K562 (cell line): ENCODE data around the gene TAL1. TPM values are rescaled to one million over a fixed set of nuclear protein-coding genes. Genes with fewer than 3 reads are reported as not detected.
A peak's percentile ranks its signal among the peaks of the same experiment; 100 is the strongest.

Experiments
- BRCA1 ChIP-seq, 2 experiments: fragments of 450-650 bp in 1 of 2; sonication (generic) in 1 of 2; formaldehyde crosslinking in 1 of 2; IDR thresholded peaks; 2 replicates each; pipeline versions ENCODE4 v1.5.0 to v1.6.1; 2017 to 2020; ENCODE audit warnings: mild to moderate bottlenecking in 1 of 2, missing genetic modification reagents in 1 of 2
- ELF1 ChIP-seq: fragments of 200-800 bp; sonication (Bioruptor generic); IDR thresholded peaks from 2 replicates; pipeline ENCODE4 v1.6.1; 2016; ENCODE audit warnings: missing genetic modification characterization, missing compliant biosample characterization
- ELF4 ChIP-seq: fragments of 450-650 bp; formaldehyde crosslinking; IDR thresholded peaks from 2 replicates; pipeline ENCODE4 v1.4.0; 2022; ENCODE audit warnings: missing genetic modification characterization
- ETV6 ChIP-seq, 3 experiments: fragments of 150-350 bp in 1 of 3; sonication (generic) in 1 of 3; formaldehyde crosslinking in 1 of 3; IDR thresholded peaks; 2 replicates each; pipeline versions ENCODE4 v1.6.1 to v1.8.0; 2014 to 2022; ENCODE audit warnings: borderline replicate concordance in 2 of 3, low read depth in 2 of 3, antibody characterized with exemption in 1 of 3, low read length in 1 of 3, mild to moderate bottlenecking in 1 of 3, missing genetic modification reagents in 1 of 3
- GABPB2 ChIP-seq: fragments of 250-450 bp; sonication (Bioruptor Pico); conservative IDR thresholded peaks from 2 replicates; pipeline ENCODE4 v1.5.1; 2021; ENCODE audit warnings: mild to moderate bottlenecking
- KLF6 ChIP-seq: fragments of 250-450 bp; sonication (Bioruptor Pico); IDR thresholded peaks from 2 replicates; pipeline ENCODE4 v1.4.0; 2020; ENCODE audit warnings: mild to moderate bottlenecking, moderate library complexity, borderline replicate concordance
- MCM2 ChIP-seq: fragments of 450-650 bp; IDR thresholded peaks from 2 replicates; pipeline ENCODE4 v1.6.1; 2017; ENCODE audit warnings: low read depth, mild to moderate bottlenecking
- PHB ChIP-seq: fragments of 250-450 bp; sonication (Bioruptor Pico); IDR thresholded peaks from 2 replicates; pipeline ENCODE4 v1.5.0; 2021
- PHF21A ChIP-seq: fragments of 450-650 bp; IDR thresholded peaks from 2 replicates; pipeline ENCODE4 v1.6.1; 2017; ENCODE audit warnings: low read depth, borderline replicate concordance
- PHF8 ChIP-seq: fragments of 200-600 bp; sonication (generic); IDR thresholded peaks from 2 replicates; pipeline ENCODE4 v1.6.1; 2012; ENCODE audit warnings: mixed run types, mild to moderate bottlenecking, inconsistent platforms, low read length, moderate library complexity, borderline replicate concordance
- RBM34 ChIP-seq: fragments of 200-400 bp; formaldehyde crosslinking; IDR thresholded peaks from 2 replicates; pipeline ENCODE4 v1.6.1; 2018; ENCODE audit warnings: low read length, borderline replicate concordance; ENCODE audit not compliant: insufficient read depth
- RFX5 ChIP-seq: IDR thresholded peaks from 2 replicates; pipeline ENCODE4 v1.6.1; 2011; ENCODE audit warnings: low read depth, mild to moderate bottlenecking, improper control_type of control experiment, low read length
- RREB1 ChIP-seq: fragments of 250-450 bp; sonication (Bioruptor Pico); IDR thresholded peaks from 2 replicates; pipeline ENCODE4 v1.4.0; 2020
- THRA ChIP-seq: fragments of 450-650 bp; IDR thresholded peaks from 2 replicates; pipeline ENCODE4 v1.6.1; 2017; ENCODE audit warnings: mild to moderate bottlenecking, moderate library complexity
- ZNF830 ChIP-seq: fragments of 250-450 bp; sonication (Bioruptor Pico); IDR thresholded peaks from 2 replicates; pipeline ENCODE4 v1.5.0; 2021; ENCODE audit warnings: mild to moderate bottlenecking
- polyA plus RNA-seq, 8 experiments: library from polyadenylated mRNA; depleted of rRNA in 4 of 8; stranded (reverse) in 5 of 8; unstranded in 3 of 8; fragments of >200 nt; fragmentation: Nextera tagmentation in 2 of 8; fragmentation: Illumina TruSeq in 1 of 8; extraction: Ambion mirVana in 2 of 8; extraction: Trizol in 1 of 8; gene quantifications; 2 replicates each; pipeline versions ENCODE4 v1.2.1 to v1.2.3, GENCODE V29; 2011 to 2014; ENCODE audit warnings: inconsistent platforms in 1 of 8, missing spikeins in 1 of 8
- total RNA-seq, 7 experiments: library from RNA; depleted of rRNA in 6 of 7; stranded (reverse); fragments of >200 nt in 6 of 7; fragmentation: Illumina TruSeq in 2 of 7; extraction: Trizol in 2 of 7; gene quantifications; 2 replicates each; pipeline versions ENCODE4 v1.2.1 to v1.2.3, GENCODE V29; 2011 to 2021; ENCODE audit warnings: low replicate concordance in 1 of 7
- TF ChIP-seq, protein P1 (sequence below): fragments of 450-650 bp; IDR thresholded peaks from 2 replicates; pipeline ENCODE4 v1.6.1; 2018; ENCODE audit not compliant: partially characterized antibody

Gene TAL1
- total and polyA plus RNA-seq, 9 of the 15 experiments (the other 6 are each of a cell fraction or from before 2014, with no cell fraction given) = 18.5 to 106 (median 59.7) TPM

DNA sequence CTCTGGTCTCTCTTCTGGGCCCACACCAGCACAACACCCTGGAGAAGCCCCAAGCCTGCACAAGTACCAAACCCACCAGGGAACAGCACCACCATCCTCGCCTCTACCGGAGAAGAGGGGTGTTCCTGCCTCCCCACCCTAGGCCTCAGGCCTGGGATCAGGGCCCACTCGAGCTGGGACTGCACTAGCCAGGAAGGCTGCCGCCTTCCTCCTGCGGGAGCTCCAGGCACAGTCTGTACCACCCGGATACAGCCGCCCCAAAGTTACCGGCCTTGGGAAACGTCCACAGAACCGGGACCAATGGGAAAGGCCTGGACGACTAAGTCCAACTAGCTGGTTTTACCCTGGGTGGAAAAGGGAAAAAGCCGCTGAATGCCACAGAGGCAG, 3.4 kb downstream of the TAL1 start (continued):
- no peak for TF ChIP-seq THRA
- TF ChIP-seq RREB1 (CRISPR knock-in tag) = 0 out of 2 replicates have a peak, but pooled peaks have one; percentile 64
- peak; percentile 68; the same call in 1 of the 2 replicates for TF ChIP-seq PHB (CRISPR knock-in tag)
- no peak for TF ChIP-seq KLF6
- TF ChIP-seq ELF4 = no peak
- TF ChIP-seq BRCA1 (IDR thresholded peaks at IDR 0.05) = no peak
- peak; percentile 73; the same call in 1 of the 2 replicates for TF ChIP-seq BRCA1 (CRISPR knock-in tag; IDR thresholded peaks at IDR 0.05)
- TF ChIP-seq RBM34 = no peak
- TF ChIP-seq GABPB2 (CRISPR knock-in tag) = no peak
- TF ChIP-seq PHF21A = no peak
- TF ChIP-seq PHF8 = peak; percentile 30; the same call in 1 of the 2 replicates
- peak; percentile 8; the same call in 1 of the 2 replicates for TF ChIP-seq ZNF830 (CRISPR knock-in tag)
- TF ChIP-seq, protein P1, sequence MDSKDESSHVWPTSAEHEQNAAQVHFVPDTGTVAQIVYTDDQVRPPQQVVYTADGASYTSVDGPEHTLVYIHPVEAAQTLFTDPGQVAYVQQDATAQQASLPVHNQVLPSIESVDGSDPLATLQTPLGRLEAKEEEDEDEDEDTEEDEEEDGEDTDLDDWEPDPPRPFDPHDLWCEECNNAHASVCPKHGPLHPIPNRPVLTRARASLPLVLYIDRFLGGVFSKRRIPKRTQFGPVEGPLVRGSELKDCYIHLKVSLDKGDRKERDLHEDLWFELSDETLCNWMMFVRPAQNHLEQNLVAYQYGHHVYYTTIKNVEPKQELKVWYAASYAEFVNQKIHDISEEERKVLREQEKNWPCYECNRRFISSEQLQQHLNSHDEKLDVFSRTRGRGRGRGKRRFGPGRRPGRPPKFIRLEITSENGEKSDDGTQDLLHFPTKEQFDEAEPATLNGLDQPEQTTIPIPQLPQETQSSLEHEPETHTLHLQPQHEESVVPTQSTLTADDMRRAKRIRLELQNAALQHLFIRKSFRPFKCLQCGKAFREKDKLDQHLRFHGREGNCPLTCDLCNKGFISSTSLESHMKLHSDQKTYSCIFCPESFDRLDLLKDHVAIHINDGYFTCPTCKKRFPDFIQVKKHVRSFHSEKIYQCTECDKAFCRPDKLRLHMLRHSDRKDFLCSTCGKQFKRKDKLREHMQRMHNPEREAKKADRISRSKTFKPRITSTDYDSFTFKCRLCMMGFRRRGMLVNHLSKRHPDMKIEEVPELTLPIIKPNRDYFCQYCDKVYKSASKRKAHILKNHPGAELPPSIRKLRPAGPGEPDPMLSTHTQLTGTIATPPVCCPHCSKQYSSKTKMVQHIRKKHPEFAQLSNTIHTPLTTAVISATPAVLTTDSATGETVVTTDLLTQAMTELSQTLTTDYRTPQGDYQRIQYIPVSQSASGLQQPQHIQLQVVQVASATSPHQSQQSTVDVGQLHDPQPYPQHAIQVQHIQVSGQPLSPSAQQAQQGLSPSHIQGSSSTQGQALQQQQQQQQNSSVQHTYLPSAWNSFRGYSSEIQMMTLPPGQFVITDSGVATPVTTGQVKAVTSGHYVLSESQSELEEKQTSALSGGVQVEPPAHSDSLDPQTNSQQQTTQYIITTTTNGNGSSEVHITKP = peak; percentile 79
- TF ChIP-seq MCM2 = no peak
- TF ChIP-seq ELF1 (tag) = peak; percentile 41
- no peak for TF ChIP-seq RFX5
- no peak for TF ChIP-seq ETV6 (IDR thresholded peaks at IDR 0.05; ENCODE audit: borderline replicate concordance in 1 of 2, low read depth in 2 of 2, low read length in 1 of 2)
- TF ChIP-seq ETV6 (CRISPR knock-in tag; IDR thresholded peaks at IDR 0.05; ENCODE audit: borderline replicate concordance) = no peak
